NCI-H524 (cell line): ENCODE data around the gene NKAPD1.
A peak's percentile ranks its signal among the peaks of the same experiment; 100 is the strongest.
"Not testable (repeated sequence)": the region's sequence is repeated elsewhere in the genome, so short reads cannot be mapped to it uniquely, and the experiment has no call there.

Experiments used
- DNase-seq, 2 experiments: peaks; one replicate each; lab custom pipeline; 2025; lab: John Stamatoyannopoulos, UW

Gene NKAPD1

DNA sequence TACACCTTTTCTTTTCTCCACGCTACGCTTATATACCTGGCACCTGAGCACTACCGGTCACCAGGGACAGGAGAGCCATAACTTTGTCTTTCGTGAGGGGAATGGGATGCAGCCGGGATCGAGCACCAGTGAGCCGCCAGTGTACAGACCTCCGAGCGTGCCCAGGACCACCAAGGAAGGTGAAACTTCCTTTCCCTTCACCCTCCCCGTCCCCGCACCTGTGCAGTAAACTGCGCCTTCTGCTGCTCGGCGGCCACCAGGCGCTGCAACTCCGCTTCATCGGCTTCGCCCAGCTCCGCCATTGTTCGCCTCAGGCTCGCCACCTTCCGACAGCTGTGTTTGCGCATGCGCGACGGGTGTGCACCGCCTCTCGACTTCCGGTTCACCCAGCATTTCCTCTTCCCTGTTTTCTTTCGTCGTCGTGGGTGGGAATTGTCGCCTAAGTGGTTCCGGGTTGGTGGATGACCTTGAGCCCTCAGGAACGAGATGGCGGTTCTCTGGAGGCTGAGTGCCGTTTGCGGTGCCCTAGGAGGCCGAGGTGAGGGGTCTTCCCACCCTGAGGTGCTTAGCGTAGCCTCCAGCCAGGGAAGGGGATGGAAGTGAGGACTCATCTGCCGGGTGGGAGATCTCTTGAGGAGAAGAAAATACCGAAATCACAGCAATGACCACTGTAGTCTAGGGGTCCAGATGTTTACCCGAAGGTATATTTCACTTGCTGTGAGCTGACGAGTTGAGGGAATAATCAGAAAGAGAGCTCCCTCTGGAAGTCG, 12.5 kb downstream of the NKAPD1 start, which contains the start of the genes SDHD and TIMM8B:
Gene SDHD, plus strand, starts transcription at position 452 of the 770 bp plus-strand sequence. Its CDS starts 35 bp downstream, at position 487.
Gene TIMM8B, minus strand, starts transcription at position 335 of the 770 bp plus-strand sequence. Its CDS starts 33 bp downstream, at position 302.
- DNase-seq: peak; percentile 95 to 96

DNA sequence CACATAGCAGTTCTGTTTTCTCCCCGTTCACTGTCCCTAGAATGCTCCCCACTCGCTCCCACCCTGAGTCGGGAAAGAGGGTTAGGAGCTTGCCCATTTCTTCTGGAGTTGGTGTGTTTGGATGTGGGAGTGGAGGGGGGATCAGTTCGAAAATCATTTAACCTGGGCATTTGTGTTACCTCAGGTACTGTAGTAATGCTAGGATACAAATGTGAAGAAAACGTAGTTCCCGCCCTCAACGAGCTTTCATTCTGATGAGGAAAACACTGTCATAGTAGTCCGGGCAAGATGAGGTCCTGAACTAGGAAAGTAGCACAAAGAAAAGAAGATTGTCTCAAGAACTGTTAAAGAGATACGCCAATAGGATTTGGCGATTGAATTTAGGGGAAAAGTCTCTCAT, 13.1 kb downstream of the NKAPD1 start:
- no peak for DNase-seq

DNA sequence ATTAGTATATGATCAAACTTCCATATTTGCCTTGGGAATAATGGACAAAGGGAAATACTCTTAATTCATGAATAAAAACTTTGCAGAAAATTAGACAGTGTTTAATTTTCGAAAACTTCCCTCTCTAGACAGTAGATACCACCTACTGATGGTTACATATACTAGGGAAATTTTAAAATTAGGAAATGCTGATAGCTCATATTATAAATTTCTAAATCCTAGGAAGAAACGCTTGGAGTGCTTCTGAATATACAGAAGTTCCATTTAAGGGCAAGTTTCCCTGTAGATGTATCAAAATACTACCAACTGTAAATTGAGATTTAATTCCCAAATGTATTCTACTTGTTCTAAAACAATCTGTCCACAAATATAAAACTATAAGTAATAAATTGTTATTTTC, 21.2 kb downstream of the NKAPD1 start:
- DNase-seq: not testable (repeated sequence)

DNA sequence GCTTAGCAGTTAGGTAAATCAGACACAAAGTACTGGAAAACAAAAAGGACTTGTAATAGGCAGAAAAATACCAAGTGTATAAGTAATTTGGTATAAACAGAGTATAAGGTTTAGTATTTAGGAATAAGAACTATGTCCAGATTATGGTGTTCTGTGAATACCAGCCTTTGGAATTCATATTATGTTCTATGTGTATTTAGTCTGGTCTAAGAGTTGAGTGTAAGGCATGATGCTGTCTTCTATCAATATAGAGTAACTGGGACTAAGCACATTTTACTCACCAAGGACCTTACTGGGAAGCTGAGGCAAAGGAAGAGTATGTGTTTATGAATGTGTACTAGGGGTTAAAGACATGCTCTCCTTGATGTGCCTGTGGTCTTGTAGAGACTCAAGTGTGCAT, 22.1 kb downstream of the NKAPD1 start:
- no peak for DNase-seq

DNA sequence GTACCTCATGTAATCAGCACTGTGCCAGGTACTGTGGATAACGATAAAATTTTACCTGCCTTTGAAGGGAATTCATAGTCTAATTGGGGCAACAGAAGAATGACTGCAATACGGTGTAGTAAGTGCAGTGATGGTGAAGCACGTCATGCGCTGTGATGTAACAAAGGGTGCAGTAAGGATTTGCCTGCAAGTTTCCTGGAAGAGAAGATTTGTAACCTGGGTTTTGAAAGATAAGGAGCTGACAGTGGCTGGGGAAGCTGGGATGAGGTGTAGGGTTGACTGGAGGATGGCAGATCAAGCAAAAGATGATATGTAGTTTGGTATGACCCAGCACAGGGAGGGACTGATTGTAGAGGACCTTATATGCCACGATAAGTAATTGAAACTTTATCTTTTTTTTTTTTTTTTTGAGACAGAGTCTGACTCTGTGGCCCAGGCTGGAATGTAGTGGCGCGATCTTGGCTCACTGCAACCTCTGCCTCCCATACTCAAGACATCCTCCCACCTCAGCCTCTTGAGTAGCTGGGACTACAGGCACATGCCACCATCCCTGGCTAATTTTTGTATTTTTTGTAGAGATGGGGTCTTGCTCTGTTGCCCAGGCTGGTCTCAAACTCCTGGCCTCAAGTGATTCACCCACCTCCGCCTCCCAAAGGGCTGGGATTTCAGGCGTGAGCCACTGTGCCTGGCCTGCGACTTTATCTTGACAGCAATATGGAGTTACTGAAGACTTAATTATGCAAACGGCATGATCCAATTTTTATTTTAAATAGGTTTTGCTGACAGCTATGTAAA, 23.8 kb downstream of the NKAPD1 start:
- no peak for DNase-seq

DNA sequence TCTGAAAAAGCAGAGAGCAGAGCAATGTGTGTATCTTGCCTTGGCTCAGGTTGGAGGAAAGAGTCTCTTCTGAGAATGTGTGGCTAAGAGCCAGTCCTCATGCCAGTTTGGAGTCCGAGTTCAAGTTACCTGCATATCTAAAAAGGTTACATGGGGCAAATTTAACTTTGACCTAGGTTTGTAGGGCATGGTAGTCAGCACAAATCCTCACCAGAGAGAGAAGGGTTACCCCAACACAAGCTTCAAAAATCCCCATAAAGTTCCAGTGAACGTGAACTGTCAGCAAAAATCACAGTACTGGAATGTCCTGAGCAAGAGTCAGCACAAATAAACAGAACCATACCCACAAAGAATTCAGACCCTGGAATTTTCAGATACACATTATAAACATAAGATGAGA, 26.4 kb downstream of the NKAPD1 start:
- no peak for DNase-seq

DNA sequence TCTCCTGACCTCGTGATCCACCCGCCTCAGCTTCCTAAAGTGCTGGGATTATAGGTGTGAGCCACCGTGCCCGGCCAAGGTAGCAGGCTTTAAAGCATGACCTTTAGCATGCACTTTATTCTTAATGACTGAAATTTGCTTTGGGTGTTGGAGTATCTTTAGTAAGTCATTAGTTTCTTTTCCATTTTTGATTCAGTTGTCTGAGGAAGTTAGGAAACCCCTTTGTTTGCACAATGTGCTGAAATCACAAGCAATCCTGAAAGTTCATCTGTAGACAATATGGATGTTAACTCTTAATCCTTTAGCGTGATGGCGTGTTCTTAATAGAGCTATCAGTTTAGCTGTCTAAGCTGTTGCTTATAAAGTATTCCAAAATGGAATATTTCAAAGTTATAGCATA, 29.3 kb downstream of the NKAPD1 start:
- no peak for DNase-seq

DNA sequence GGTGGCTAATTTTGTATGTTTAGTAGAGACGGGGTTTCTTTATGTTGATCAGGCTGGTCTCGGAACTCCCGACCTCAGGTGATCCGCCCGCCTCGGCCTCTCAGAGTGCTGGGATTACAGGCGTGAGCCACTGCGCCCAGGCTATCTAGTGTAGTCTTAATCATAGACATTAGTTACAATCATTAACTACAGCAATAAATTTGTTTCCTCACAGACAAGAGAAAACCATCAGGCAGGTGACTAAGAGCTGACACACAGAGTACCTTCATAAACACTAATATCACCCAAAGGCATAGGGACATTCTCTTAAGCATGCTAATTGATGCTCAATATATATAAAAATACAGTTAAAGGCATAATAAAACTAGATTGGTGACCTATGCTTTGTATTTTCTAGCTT, 32.0 kb downstream of the NKAPD1 start:
- DNase-seq: no peak

DNA sequence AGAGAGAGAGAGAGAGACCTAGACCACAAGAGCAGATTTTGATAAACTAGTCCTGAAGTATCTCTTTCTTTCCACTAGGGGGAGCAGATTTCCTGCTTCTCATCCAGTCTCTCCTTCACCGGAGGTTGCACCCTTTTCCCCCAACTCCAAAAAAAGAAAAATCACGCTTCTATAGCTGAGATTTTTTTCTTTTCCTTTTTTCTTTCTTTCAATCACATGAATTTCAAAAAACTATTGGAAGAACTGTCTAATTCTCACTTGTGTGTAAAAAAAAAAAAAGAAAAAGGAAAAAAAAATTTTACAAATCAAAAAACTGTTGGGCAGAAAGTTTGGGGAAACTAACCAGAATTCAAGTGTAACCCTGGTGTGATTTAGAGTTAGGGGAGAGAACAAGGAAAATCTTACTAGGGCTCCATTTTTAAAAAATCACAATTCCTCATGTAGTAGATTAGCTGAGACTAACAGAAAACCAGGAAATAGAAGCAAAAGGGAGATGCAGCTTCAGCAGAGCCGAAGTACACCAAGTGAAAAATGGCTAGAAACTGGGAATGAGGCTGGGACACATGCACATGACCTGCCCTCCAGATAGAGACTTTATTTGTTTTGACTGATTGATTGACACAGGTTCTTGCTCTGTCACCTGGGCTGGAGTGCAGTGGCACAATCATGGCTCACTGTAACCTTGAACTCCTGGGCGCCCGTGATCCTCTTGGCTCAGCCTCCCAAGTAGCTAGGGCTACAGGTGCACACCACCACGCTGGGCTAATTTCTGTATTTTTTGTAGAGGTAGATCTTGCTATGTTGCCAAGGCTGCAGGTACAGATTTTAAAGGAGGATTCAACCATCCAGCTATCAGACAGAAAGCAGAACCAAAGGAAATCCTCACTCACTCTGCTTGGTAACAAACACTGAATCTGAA, 39.7 kb downstream of the NKAPD1 start:
- peak in 1 of 2 experiments; percentile 63 for DNase-seq

DNA sequence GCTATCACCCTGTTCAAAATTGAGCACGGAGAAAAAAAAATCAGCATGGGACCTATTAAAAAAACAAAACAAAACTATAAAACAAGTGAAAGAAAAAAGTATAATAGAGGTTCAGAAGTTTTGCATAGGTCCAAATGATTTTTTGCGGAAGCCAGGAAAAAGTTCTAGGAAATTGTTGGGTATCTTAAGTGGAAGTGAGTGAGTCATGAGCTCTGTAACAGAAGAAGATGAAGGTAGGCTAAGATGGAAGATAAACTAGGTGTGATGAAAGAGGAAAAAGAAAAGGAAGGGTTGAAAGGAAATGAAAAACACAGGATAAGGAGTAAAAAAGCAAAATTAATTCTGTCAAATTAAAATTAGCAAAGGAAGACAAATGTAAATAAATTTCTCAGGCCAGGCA, 40.4 kb downstream of the NKAPD1 start:
- no peak for DNase-seq

DNA sequence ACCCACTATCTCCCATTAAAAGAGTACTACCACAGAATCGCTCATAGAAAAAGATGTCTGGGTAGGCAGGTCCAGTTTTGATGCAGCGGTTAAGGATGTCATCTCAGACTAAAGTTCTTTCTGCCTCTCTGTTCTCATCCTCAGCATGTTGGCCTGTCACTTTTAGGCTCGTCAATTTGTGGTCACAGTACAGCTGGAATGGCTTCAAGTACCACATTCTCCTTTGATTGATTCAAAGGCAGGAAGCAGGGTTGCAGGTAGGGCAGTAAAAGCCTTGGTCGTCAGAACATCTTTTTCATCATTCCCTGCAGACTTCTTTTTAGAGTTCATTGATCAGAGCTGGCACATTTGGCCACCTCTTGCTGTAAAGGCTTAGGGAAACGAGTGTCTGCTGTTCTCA, 41.3 kb downstream of the NKAPD1 start:
- DNase-seq: no peak

DNA sequence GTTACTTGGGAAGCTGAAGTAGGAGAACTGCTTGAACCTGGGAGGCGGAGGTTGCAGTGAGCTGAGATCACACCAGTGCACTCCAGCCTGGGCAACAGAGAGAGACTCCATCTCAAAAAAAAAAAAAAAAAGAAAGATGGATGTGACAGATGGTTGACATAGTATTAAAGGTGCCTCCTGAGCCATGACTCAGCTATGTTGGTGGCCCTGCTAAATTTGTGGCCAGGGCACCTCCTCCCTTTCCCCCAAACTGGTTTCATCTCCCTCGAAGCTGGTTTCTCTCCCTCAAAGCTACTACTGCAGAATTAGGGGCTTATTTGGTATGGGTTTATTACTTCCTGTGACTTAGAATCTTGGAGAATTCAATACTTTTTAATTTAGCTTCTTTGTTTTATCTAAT, 44.1 kb downstream of the NKAPD1 start:
- DNase-seq: peak in 1 of 2 experiments; percentile 18

DNA sequence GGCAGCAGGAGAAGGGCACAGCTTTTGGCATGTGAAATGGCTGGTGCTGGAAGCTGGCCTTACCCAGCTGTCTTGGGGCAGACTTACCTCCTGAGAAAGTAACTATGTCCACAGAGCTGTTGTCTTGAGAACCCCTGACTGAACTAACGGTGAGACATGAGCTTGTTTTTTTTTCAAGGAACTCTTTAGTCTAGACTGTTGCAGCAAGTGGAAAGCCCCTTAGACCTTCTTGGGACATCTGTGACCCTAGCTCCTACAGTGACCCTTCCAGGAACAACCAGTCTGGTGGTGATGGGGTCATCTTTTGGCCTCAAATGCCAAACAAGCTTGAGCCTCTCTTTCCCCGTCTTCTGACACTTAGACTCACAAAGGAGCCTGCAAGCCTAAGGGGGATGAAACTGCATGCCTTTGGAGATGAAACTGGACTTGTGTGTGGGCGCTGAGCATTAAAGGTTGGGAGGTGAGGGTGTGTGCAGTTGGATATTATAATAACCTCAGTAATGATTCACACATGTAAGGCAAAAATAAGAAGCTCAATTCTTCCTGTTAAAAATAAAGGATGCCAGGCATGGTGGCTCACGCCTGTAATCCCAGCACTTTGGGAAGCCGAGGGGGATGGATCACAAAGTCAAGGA, 48.0 kb downstream of the NKAPD1 start:
- DNase-seq: no peak

DNA sequence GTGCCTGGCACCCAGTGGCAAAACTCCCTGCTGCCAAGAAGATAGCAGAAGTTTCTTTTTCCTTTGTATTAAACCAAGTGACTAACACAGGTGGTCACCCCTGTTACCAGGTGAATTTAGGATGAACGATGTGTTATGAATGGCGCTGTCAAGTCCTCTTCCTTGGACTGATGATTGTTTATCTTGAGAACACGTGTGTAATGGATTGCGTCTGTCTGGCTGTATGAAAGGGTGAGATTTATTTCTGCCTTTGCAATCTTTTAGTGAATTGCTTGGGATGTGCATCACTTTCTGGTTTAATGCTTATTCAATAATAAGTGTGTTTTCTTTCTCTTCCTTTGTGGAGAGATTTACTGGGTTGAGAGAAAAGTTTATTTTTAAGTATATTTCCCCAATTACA, 49.0 kb downstream of the NKAPD1 start:
- DNase-seq: no peak

DNA sequence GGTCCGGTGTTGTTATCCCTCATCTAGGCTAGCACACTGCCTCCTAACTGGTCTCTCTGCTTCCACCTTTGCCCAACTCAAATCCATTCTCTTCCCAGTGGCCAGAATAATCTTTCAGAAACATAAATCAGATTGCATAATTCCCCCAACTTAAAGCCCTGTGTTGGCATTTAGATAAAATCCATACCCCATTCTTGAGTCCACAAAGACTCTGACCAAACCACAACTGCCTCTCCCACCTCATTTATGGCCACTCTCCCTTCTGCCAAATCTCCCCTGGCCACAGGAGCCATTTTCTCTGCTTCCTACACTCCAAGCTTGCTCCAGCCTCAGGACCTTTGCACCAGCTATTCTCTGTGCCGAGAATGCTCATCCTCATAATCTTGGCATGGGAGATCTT, 53.0 kb downstream of the NKAPD1 start:
- no peak for DNase-seq

DNA sequence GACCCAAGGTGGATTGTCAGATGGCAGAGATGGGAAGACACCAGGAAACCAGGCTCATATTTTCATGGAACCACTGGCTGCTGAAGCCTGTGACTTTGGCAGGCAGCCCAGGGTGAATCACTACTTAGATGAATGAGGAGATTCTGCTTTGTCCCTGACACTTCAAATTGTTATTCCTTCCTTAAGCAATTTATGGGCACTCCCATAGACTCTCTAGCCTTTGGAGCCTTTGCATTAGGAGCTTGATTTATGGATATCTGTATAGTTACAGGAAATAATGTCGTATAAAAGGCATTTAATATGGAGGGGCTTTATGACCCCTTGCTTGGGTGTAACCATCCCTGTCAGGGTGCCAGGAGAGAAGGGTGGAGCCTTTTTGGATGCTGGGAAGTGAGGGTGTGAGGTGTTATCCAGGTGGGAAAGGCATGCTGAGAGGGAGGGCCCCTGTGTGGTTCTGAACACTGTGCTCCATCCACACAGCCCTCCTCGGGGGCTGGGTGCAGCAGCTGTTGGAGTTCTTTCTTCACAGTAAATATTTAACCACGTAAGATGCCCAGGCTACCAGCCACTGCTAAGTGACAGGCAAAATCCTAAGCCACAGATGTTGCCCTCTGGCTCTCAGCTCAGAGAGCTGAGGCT, 54.5 kb downstream of the NKAPD1 start:
- no peak for DNase-seq

DNA sequence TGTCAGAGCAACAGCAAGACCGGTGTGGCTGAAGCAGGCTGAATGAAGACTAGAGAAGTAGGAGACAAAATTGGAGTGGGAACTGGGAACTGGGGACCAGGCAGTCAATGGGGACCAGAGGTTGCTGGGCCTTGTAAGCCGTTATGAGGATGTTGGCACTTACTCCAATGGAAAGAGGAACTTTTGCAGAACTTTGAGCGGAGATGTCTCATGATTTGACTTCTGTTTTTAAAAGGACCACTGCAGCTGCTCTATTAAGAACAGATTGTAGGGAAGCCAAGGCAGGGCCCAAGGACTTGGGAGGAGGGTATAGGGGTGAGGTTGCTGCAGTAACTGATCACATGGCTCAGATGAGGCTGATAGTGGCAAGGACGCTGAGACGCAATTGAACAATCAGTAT, 55.6 kb downstream of the NKAPD1 start:
- no peak for DNase-seq

DNA sequence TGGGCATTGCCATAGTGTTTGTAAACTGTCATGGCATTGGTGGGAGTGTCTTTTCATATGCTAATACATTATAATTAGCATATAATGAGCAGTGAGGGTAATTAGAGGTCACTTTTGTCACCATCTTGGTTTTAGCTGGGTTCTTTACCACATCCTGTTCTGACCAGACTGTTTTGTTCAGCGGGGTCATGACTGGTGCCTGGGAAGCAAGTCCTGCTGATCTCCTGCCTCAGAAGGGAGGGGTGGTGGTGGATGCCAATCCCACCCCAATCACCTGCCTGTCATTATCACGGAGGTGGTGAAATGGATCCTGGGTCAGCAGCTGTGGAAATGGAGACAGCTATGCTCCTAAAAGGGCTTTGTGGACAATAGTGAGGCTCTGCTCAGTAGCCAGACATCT, 58.6 kb downstream of the NKAPD1 start:
- DNase-seq: no peak

DNA sequence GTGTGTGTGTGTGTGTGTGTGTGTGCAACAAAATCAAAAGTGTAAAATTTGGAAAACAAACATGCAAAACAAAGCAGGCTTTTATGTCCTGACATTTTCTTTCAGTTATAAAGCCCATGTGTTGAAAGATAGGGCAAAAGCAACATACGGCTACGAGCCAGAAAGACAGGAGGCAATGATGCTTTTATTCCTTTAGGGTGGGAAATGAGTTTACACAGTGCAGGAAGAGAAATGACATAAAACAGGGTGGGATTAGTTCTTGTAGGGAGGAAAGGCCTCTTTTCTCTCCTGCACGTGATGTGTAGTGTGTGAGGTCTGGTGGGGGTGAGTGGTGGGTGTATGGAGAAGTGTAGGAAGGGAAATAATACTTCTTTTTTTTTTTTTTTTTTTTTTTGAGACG, 60.4 kb downstream of the NKAPD1 start:
- DNase-seq: no peak
